Superior temporal gyrus (tissue), 1 donor: ENCODE results near the gene CTDSPL.
A peak's percentile ranks its signal among the peaks of the same experiment; 100 is the strongest.

ENCODE experiments used
- DNase-seq: peaks from one replicate; pipeline ENCODE4 v3.0.0-alpha.2; 2016; ENCODE audit errors: extremely low spot score

Gene CTDSPL

GRCh38 chr3:38002291-38002876 lies 140.7 kb downstream of the CTDSPL start:
- no peak for DNase-seq

- no peak for DNase-seq
These were observed 141.3 kb downstream of the CTDSPL start for GRCh38 chr3:38002940-38003339.

- peak; percentile 85 for DNase-seq
These were observed 141.7 kb downstream of the CTDSPL start for GRCh38 chr3:38003371-38003816.

GRCh38 chr3:38003817-38004414 lies 142.2 kb downstream of the CTDSPL start:
- no peak for DNase-seq

GRCh38 chr3:38004415-38005075 lies 142.9 kb downstream of the CTDSPL start:
- DNase-seq, result peak; percentile 94

GRCh38 chr3:38005076-38006020 lies 143.7 kb downstream of the CTDSPL start:
- DNase-seq, result peak; percentile 94

GRCh38 chr3:38006031-38006430 lies 144.4 kb downstream of the CTDSPL start:
- no peak for DNase-seq

- DNase-seq, result no peak
These were observed 144.8 kb downstream of the CTDSPL start for GRCh38 chr3:38006445-38006995.

GRCh38 chr3:38007754-38008090 lies 146.0 kb downstream of the CTDSPL start:
- DNase-seq, result no peak

- no peak for DNase-seq
These were observed 146.6 kb downstream of the CTDSPL start for GRCh38 chr3:38008191-38008701.

- no peak for DNase-seq
These were observed 147.4 kb downstream of the CTDSPL start for GRCh38 chr3:38008971-38009580.

- no peak for DNase-seq
These were observed 148.3 kb downstream of the CTDSPL start for GRCh38 chr3:38009807-38010591.

- DNase-seq, result no peak
These were observed 149.4 kb downstream of the CTDSPL start for GRCh38 chr3:38011111-38011510.

GRCh38 chr3:38015485-38015884 lies 153.8 kb downstream of the CTDSPL start:
- DNase-seq, result no peak

- DNase-seq, result no peak
These were observed 154.3 kb downstream of the CTDSPL start for GRCh38 chr3:38015984-38016383.

GRCh38 chr3:38016410-38016809 lies 154.7 kb downstream of the CTDSPL start:
- no peak for DNase-seq

- DNase-seq, result no peak
These were observed 155.3 kb downstream of the CTDSPL start for GRCh38 chr3:38016847-38017444.

- DNase-seq, result no peak
These were observed 156.0 kb downstream of the CTDSPL start for GRCh38 chr3:38017445-38018295.
